Gastrocnemius medialis (tissue), 4 donors: ENCODE measurements around the gene LINC01488. TPM values are rescaled to one million over a fixed set of nuclear protein-coding genes. Genes with fewer than 3 reads are reported as not detected.

ENCODE experiments used
- ATAC-seq, 2 donors: fragments of 150-250 bp; one replicate each; pipeline ENCODE4 v1.9.1; 2016
- DNase-seq, 2 donors: peaks; one replicate each; pipeline ENCODE4 v3.0.0-alpha.2; 2019
- H3K27ac ChIP-seq, 4 donors: fragments of 200-600 bp; sonication (generic); 1 replicate in 1 of 4; 2 replicates in 3 of 4; pipeline ENCODE4 v1.5.1; 2016 to 2018; ENCODE audit warnings: mild to moderate bottlenecking in 2 of 4, moderate library complexity in 1 of 4
- H3K27me3 ChIP-seq, 3 donors: fragments of 200-600 bp; sonication (generic) in 2 of 3; 1 replicate in 1 of 3; 2 replicates in 2 of 3; pipeline versions ENCODE4 v1.5.1 to v1.6.0; 2016 to 2019; ENCODE audit warnings: mild to moderate bottlenecking in 1 of 3, moderate library complexity in 1 of 3
- H3K36me3 ChIP-seq, 2 donors: fragments of 200-600 bp; sonication (generic) in 1 of 2; one replicate each; pipeline ENCODE4 v1.5.1; 2017 to 2018
- H3K4me1 ChIP-seq, 2 donors: fragments of 200-600 bp; sonication (generic) in 1 of 2; one replicate each; pipeline ENCODE4 v1.5.1; 2016 to 2017; ENCODE audit warnings: mild to moderate bottlenecking in 2 of 2
- H3K4me3 ChIP-seq, 4 donors: fragments of 200-600 bp; sonication (generic) in 3 of 4; 1 replicate in 1 of 4; 2 replicates in 3 of 4; pipeline ENCODE4 v1.5.1; 2016 to 2019; ENCODE audit warnings: mild to moderate bottlenecking in 2 of 4
- H3K9me3 ChIP-seq, 3 donors: fragments of 200-600 bp; sonication (generic) in 2 of 3; 1 replicate in 1 of 3; 2 replicates in 2 of 3; pipeline ENCODE4 v1.5.1; 2016 to 2019
- POLR2A ChIP-seq, 2 donors: fragments of 450-650 bp; IDR thresholded peaks; one replicate each; pipeline ENCODE4 v1.6.1; 2017; ENCODE audit warnings: antibody characterized with exemption in 2 of 2, mild to moderate bottlenecking in 2 of 2, moderate library complexity in 2 of 2
- in situ Hi-C, 4 donors: fragments of 200-750 bp; cut with MboI; loops; one replicate each; pipeline versions ENCODE4 v1.15.0 to v1.8.0; 2017; ENCODE audit warnings: low sequenced_read_pairs in 4 of 4
- intact Hi-C: fragments of 100-400 bp; cut with DNase I; formaldehyde crosslinking; loops from one replicate; pipeline ENCODE4 v1.15.1; 2023; ENCODE audit warnings: low total_unique reads
- total RNA-seq, 4 donors: library from RNA; depleted of rRNA; stranded (reverse); fragments of >200 nt; gene quantifications; one replicate each; pipeline versions ENCODE4 v1.1.0 to v1.2.3, GENCODE V29; 2016
- TF ChIP-seq, protein P1 (sequence below), 5 experiments: fragments of 450-650 bp in 3 of 5; fragments of 200-600 bp in 2 of 5; sonication (generic) in 2 of 5; IDR thresholded peaks in 4 of 5; conservative IDR thresholded peaks in 1 of 5; 1 replicate in 4 of 5; 2 replicates in 1 of 5; pipeline ENCODE4 v1.5.1; 2016 to 2019; ENCODE audit warnings: antibody characterized with exemption in 5 of 5, mild to moderate bottlenecking in 3 of 5, moderate library complexity in 3 of 5

Gene LINC01488
- total RNA-seq, 4 donors from 2014 or later = not detected

- H3K27me3 ChIP-seq = peaks cover 0 to 7% (median 3%) of the 10 kb centered on the region in 3 donors
- ATAC-seq = no peak
- no peak overlapping the region for H3K4me3 ChIP-seq
- peaks cover 4 to 6% of the 10 kb centered on the region in 2 donors for H3K4me1 ChIP-seq
- H3K36me3 ChIP-seq = no peaks in the 10 kb centered on the region
- no peak overlapping the region for H3K27ac ChIP-seq
- TF ChIP-seq POLR2A (IDR thresholded peaks at IDR 0.05) = no peak
- TF ChIP-seq, protein P1, sequence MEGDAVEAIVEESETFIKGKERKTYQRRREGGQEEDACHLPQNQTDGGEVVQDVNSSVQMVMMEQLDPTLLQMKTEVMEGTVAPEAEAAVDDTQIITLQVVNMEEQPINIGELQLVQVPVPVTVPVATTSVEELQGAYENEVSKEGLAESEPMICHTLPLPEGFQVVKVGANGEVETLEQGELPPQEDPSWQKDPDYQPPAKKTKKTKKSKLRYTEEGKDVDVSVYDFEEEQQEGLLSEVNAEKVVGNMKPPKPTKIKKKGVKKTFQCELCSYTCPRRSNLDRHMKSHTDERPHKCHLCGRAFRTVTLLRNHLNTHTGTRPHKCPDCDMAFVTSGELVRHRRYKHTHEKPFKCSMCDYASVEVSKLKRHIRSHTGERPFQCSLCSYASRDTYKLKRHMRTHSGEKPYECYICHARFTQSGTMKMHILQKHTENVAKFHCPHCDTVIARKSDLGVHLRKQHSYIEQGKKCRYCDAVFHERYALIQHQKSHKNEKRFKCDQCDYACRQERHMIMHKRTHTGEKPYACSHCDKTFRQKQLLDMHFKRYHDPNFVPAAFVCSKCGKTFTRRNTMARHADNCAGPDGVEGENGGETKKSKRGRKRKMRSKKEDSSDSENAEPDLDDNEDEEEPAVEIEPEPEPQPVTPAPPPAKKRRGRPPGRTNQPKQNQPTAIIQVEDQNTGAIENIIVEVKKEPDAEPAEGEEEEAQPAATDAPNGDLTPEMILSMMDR (IDR thresholded peaks at IDR 0.05 in 4 of 5, conservative IDR thresholded peaks at IDR 0.05 in 1 of 5) = no peak
- intact Hi-C loops (no loop called here), in situ Hi-C loops (no loop called here)
- no peaks in the 10 kb centered on the region for H3K9me3 ChIP-seq
- no peak for DNase-seq
These were observed 19.1 kb upstream of the LINC01488 start for GRCh38 chr11:69462106-69462951.

GRCh38 chr11:69463181-69463994, 18.1 kb upstream of the LINC01488 start:
- Histone ChIP-seq H3K27ac (no peak overlapping the region), H3K4me3 (no peak overlapping the region), H3K4me1 (peaks cover 4 to 6% of the 10 kb centered on the region in 2 donors), H3K27me3 (peaks cover 0 to 7% (median 3%) of the 10 kb centered on the region in 3 donors), H3K36me3 (no peaks in the 10 kb centered on the region), H3K9me3 (no peaks in the 10 kb centered on the region)
- in situ Hi-C loops = no loop called here
- TF ChIP-seq, protein P1 (IDR thresholded peaks at IDR 0.05 in 4 of 5, conservative IDR thresholded peaks at IDR 0.05 in 1 of 5) = no peak
- TF ChIP-seq POLR2A (IDR thresholded peaks at IDR 0.05) = no peak
- intact Hi-C loops = no loop called here
- ATAC-seq (no peak), DNase-seq (no peak)

DNA sequence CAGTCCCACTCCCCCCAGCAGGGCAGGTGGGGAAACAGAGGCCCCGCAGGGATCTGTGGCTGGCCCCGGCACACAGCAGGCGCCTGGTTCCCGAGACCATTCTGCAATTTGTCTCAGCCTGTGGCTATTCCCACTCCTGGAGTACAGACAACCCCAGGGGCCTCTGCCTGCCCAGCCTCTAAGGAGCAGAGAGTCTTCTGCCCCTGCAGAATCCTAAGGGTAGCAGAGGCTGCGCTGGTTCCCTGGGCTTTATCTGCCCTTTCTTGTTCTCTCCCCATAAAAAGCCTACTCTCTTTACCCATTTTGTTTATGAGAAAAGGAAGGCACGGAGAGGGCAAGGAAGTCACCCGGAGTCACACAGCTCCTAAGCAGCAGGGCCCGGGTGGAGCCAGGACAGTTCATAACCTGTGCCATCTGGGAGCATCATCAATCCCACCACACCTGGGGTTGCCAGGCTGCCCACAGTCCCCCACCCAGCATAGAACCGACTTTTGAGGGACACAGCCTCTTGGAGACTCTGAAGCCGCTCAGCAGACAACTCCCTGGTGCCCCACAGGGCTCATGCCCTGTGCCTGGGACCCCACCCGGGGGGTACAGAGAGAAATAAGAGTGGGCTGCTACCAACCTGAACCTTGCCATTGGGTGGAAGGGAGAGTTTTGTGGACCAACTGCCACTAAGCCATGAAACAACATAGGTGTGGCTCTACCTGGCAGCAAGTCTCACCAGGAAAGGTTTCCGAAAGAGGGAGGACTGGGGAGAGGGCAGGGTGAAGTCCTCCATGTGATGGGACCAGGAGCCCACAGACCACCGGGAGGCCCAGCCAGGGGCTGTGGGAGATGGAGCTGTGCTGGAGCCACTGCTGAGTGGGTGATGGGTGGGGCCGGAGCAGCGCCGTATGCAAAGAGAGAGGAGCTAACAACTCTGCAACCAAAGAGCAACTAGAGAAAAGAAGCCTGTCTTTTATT, 17.2 kb upstream of the LINC01488 start:
- Histone ChIP-seq H3K27me3 (peaks cover 0 to 7% (median 3%) of the 10 kb centered on the region in 3 donors), H3K4me1 (peaks cover 4 to 6% of the 10 kb centered on the region in 2 donors), H3K36me3 (no peaks in the 10 kb centered on the region), H3K4me3 (no peak overlapping the region), H3K9me3 (no peaks in the 10 kb centered on the region), H3K27ac (no peak overlapping the region)
- ATAC-seq (no peak), DNase-seq (no peak)
- in situ Hi-C loops (no loop called here), intact Hi-C loops (no loop called here)
- TF ChIP-seq POLR2A (IDR thresholded peaks at IDR 0.05) = no peak
- TF ChIP-seq, protein P1 (IDR thresholded peaks at IDR 0.05 in 4 of 5, conservative IDR thresholded peaks at IDR 0.05 in 1 of 5) = no peak

DNA sequence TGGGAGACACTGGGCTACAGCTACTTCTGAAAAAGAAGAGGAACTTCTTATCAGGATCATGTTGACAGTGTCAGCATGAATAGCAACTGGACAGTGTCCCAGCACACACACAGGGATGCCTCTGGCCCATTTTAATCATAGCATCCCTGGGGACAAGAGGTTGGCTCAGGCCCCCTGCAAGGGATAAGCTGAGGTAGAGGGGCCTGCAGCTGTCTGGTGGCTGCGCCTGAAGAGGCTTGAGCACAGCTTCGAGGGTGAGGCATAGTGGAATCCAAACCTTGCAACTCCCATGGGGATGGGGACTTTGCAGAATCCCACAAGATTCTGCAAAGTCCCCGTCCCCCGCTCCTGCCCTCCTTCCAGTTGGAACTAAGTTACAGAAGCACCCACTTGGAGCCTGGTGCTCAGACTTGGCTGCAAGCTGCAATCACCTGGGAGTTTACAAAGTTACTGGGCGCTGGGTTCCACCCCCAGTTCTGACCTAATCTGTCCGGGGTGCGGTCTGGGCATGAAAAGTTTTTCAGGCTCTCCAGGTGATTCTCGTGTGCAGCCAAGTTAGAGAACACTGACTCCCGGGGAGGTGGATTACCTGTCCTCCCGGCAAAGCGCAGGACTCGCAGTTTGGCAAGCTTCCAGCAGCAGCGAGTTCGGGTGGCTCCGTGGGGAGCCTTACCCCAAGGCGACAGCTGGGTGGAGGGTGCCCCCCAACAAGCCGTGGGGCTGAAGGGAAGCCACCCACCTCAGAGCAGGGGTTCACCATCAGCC, 16.0 kb upstream of the LINC01488 start:
- no peak for DNase-seq
- Histone ChIP-seq H3K4me3 (no peak overlapping the region), H3K9me3 (no peaks in the 10 kb centered on the region), H3K27ac (no peak overlapping the region), H3K4me1 (peaks cover 4 to 6% of the 10 kb centered on the region in 2 donors), H3K36me3 (no peaks in the 10 kb centered on the region), H3K27me3 (peaks cover 0 to 7% (median 3%) of the 10 kb centered on the region in 3 donors)
- ATAC-seq = no peak
- in situ Hi-C loops (no loop called here), intact Hi-C loops (no loop called here)
- no peak for TF ChIP-seq POLR2A (IDR thresholded peaks at IDR 0.05)
- TF ChIP-seq, protein P1 (IDR thresholded peaks at IDR 0.05 in 4 of 5, conservative IDR thresholded peaks at IDR 0.05 in 1 of 5) = no peak
